Right atrium auricular region (tissue), 2 donors: ENCODE results near the gene PSMB4. TPM values are rescaled to one million over a fixed set of nuclear protein-coding genes. Genes with fewer than 3 reads are reported as not detected.
"Not testable (repeated sequence)": the region's sequence is repeated elsewhere in the genome, so short reads cannot be mapped to it uniquely, and the experiment has no call there.

Experiments
- DNase-seq: peaks from one replicate; pipeline ENCODE4 v3.0.0-alpha.2; 2019; ENCODE audit warnings: low spot score
- H3K27ac ChIP-seq, 2 donors: fragments of 200-600 bp; sonication (generic); 1 replicate in 1 of 2; 2 replicates in 1 of 2; pipeline ENCODE4 v1.5.1; 2016 to 2019
- H3K27me3 ChIP-seq, 2 donors: fragments of 200-600 bp; sonication (generic); one replicate each; pipeline versions ENCODE4 v1.5.1 to v1.6.0; 2017 to 2019
- H3K36me3 ChIP-seq: fragments of 200-600 bp; sonication (generic); one replicate; pipeline ENCODE4 v1.5.1; 2016
- H3K4me1 ChIP-seq, 2 donors: fragments of 200-600 bp; sonication (generic); one replicate each; pipeline versions ENCODE4 v1.5.1 to v1.6.0; 2017 to 2019
- H3K4me3 ChIP-seq, 2 donors: fragments of 200-600 bp; sonication (generic); 1 replicate in 1 of 2; 2 replicates in 1 of 2; pipeline ENCODE4 v1.5.1; 2017 to 2019; ENCODE audit warnings: mild to moderate bottlenecking in 1 of 2, moderate library complexity in 1 of 2
- H3K9me3 ChIP-seq, 2 donors: fragments of 200-600 bp; sonication (generic); one replicate each; pipeline ENCODE4 v1.5.1; 2019
- CTCF ChIP-seq, 2 donors: fragments of 200-600 bp; sonication (generic); IDR thresholded peaks; one replicate each; pipeline ENCODE4 v1.5.1; 2019; ENCODE audit warnings: antibody characterized with exemption in 2 of 2
- total RNA-seq, 2 donors: library from RNA; depleted of rRNA; stranded (reverse); fragments of >200 nt; gene quantifications; one replicate each; pipeline ENCODE4 v1.1.0, GENCODE V29; 2016

The PSMB4 gene
- 100 to 1,000 TPM; 179 to 204 TPM for total RNA-seq

GRCh38 chr1:151399324-151400171 is at the start of gene PSMB4:
PSMB4 (plus strand) TSS chr1:151399573; CDS start chr1:151399588, 15 bp downstream.
- peak in 1 of 2 donors; percentile 56 for TF ChIP-seq CTCF (IDR thresholded peaks at IDR 0.05)
- Histone ChIP-seq H3K36me3 (peaks cover 34% of the 10 kb centered on the region), H3K9me3 (no peaks in the 10 kb centered on the region), H3K27me3 (no peaks in the 10 kb centered on the region), H3K4me1 (peaks cover 0 to 15% of the 10 kb centered on the region in 2 donors), H3K27ac (peak within 1 kb of the TSS; percentile 87 to 91), H3K4me3 (peak within 1 kb of the TSS; percentile 84 to 89)
- DNase-seq, result peak; percentile 93

- not testable (repeated sequence) for H3K9me3 ChIP-seq, H3K27ac ChIP-seq, H3K36me3 ChIP-seq, H3K4me3 ChIP-seq, H3K27me3 ChIP-seq, DNase-seq
- peaks cover 0 to 17% of the 10 kb centered on the region in 2 donors for H3K4me1 ChIP-seq
These were observed 49.0 kb upstream of the PSMB4 start for GRCh38 chr1:151350323-151350722.

- no peaks in the 10 kb centered on the region for H3K9me3 ChIP-seq
- peaks cover 0 to 4% of the 10 kb centered on the region in 2 donors for H3K4me1 ChIP-seq
- DNase-seq, result no peak
- no peak overlapping the region for H3K27ac ChIP-seq
- H3K4me3 ChIP-seq, result no peak overlapping the region
- TF ChIP-seq CTCF (IDR thresholded peaks at IDR 0.05), result no peak
- H3K27me3 ChIP-seq, result no peaks in the 10 kb centered on the region
- no peaks in the 10 kb centered on the region for H3K36me3 ChIP-seq
These were observed 47.2 kb upstream of the PSMB4 start for GRCh38 chr1:151352021-151352718.

- H3K27me3 ChIP-seq, result no peaks in the 10 kb centered on the region
- no peak for TF ChIP-seq CTCF (IDR thresholded peaks at IDR 0.05)
- no peaks in the 10 kb centered on the region for H3K36me3 ChIP-seq
- no peak overlapping the region for H3K4me3 ChIP-seq
- H3K9me3 ChIP-seq, result no peaks in the 10 kb centered on the region
- no peak overlapping the region for H3K27ac ChIP-seq
- no peaks in the 10 kb centered on the region for H3K4me1 ChIP-seq
- no peak for DNase-seq
These were observed 42.7 kb upstream of the PSMB4 start for GRCh38 chr1:151356696-151357095.

GRCh38 chr1:151361883-151362282 is 37.5 kb upstream of the PSMB4 start:
- Histone ChIP-seq H3K27me3 (no peaks in the 10 kb centered on the region), H3K36me3 (peaks cover 25% of the 10 kb centered on the region), H3K4me3 (no peak overlapping the region), H3K4me1 (no peaks in the 10 kb centered on the region), H3K27ac (no peak overlapping the region), H3K9me3 (no peaks in the 10 kb centered on the region)
- no peak for TF ChIP-seq CTCF (IDR thresholded peaks at IDR 0.05)
- DNase-seq, result no peak
